K562 (cell line): Measurements from ENCODE around the gene KMT2E. TPM values are rescaled to one million over a fixed set of nuclear protein-coding genes. Genes with fewer than 3 reads are reported as not detected.
A peak's percentile ranks its signal among the peaks of the same experiment; 100 is the strongest.

ENCODE experiments used
- ATF1 ChIP-seq, 2 experiments: fragments of 450-650 bp in 1 of 2; IDR thresholded peaks; 2 replicates each; pipeline ENCODE4 v1.6.1; 2016; ENCODE audit warnings: missing compliant biosample characterization in 1 of 2, missing genetic modification characterization in 1 of 2
- CBFB ChIP-seq: sonication (generic); formaldehyde crosslinking; IDR thresholded peaks from 2 replicates; pipeline ENCODE4 v1.4.0; 2020; ENCODE audit warnings: mild to moderate bottlenecking, missing genetic modification reagents
- CCAR2 ChIP-seq: fragments of 200-400 bp; formaldehyde crosslinking; IDR thresholded peaks from 2 replicates; pipeline ENCODE4 v1.6.1; 2017; ENCODE audit warnings: mild to moderate bottlenecking, low read depth, low read length
- E2F5 ChIP-seq: sonication (generic); formaldehyde crosslinking; IDR thresholded peaks from 2 replicates; pipeline ENCODE4 v1.8.0; 2022; ENCODE audit warnings: mild to moderate bottlenecking, missing genetic modification reagents
- E2F6 ChIP-seq, 2 experiments: IDR thresholded peaks; 2 replicates each; pipeline ENCODE4 v1.6.1; 2011; ENCODE audit warnings: borderline replicate concordance in 1 of 2, control low read depth in 1 of 2, low read depth in 1 of 2, low read length in 1 of 2, mild to moderate bottlenecking in 1 of 2, mixed read lengths in 1 of 2, moderate library complexity in 1 of 2; ENCODE audit not compliant: insufficient read depth in 1 of 2, insufficient read length in 1 of 2, poor library complexity in 1 of 2, severe bottlenecking in 1 of 2; ENCODE audit errors: extremely low read depth in 1 of 2
- HNRNPK ChIP-seq: fragments of 200-400 bp; formaldehyde crosslinking; IDR thresholded peaks from one replicate; pipeline ENCODE4 v1.6.1; 2018; ENCODE audit warnings: mild to moderate bottlenecking, low read depth, low read length; ENCODE audit not compliant: poor library complexity, severe bottlenecking
- MAX ChIP-seq: sonication (generic); formaldehyde crosslinking; IDR thresholded peaks from 2 replicates; pipeline ENCODE4 v1.9.0; 2022; ENCODE audit warnings: mild to moderate bottlenecking, missing genetic modification reagents
- NFIX ChIP-seq: fragments of 250-450 bp; sonication (Bioruptor Pico); IDR thresholded peaks from 2 replicates; pipeline ENCODE4 v1.4.0; 2020; ENCODE audit warnings: low read depth, mild to moderate bottlenecking, moderate library complexity
- NKRF ChIP-seq: fragments of 450-650 bp; IDR thresholded peaks from 2 replicates; pipeline ENCODE4 v1.6.1; 2016; ENCODE audit warnings: borderline replicate concordance
- POLR3A ChIP-seq: IDR thresholded peaks from 2 replicates; pipeline ENCODE4 v1.6.1; 2011; ENCODE audit warnings: borderline replicate concordance, mild to moderate bottlenecking, moderate library complexity; ENCODE audit not compliant: insufficient read length, insufficient read depth; ENCODE audit errors: extremely low read depth
- RBM15 ChIP-seq: fragments of 200-400 bp; formaldehyde crosslinking; IDR thresholded peaks from 2 replicates; pipeline ENCODE4 v1.6.1; 2018; ENCODE audit warnings: mild to moderate bottlenecking, low read length, moderate library complexity; ENCODE audit not compliant: insufficient read depth
- RHOXF2B ChIP-seq: fragments of 250-450 bp; sonication (Bioruptor Pico); conservative IDR thresholded peaks from 2 replicates; pipeline ENCODE4 v1.5.1; 2021
- SRF ChIP-seq, 2 experiments: fragments of 250-450, 450-650 bp in 1 of 2; sonication (Bioruptor Pico) in 1 of 2; sonication (generic) in 1 of 2; formaldehyde crosslinking; IDR thresholded peaks; 2 replicates each; pipeline versions ENCODE4 v1.5.0 to v1.5.1; 2020 to 2022; ENCODE audit warnings: mild to moderate bottlenecking in 1 of 2, missing genetic modification reagents in 1 of 2
- SRSF3 ChIP-seq: fragments of 200-400 bp; formaldehyde crosslinking; IDR thresholded peaks from 2 replicates; pipeline ENCODE4 v1.6.1; 2016; ENCODE audit warnings: mild to moderate bottlenecking, low read length, moderate library complexity; ENCODE audit not compliant: insufficient read depth
- TAF15 ChIP-seq: fragments of 200-400 bp; formaldehyde crosslinking; IDR thresholded peaks from 2 replicates; pipeline ENCODE4 v1.6.1; 2017; ENCODE audit warnings: mild to moderate bottlenecking, low read depth, low read length, moderate library complexity
- ZNF12 ChIP-seq: sonication (generic); formaldehyde crosslinking; IDR thresholded peaks from 2 replicates; pipeline ENCODE4 v1.4.0; 2020; ENCODE audit warnings: mild to moderate bottlenecking, missing genetic modification reagents
- ZNF140 ChIP-seq: fragments of 250-450 bp; sonication (Bioruptor Pico); IDR thresholded peaks from 2 replicates; pipeline ENCODE4 v1.8.0; 2021; ENCODE audit warnings: moderate library complexity, mild to moderate bottlenecking, inconsistent platforms
- ZNF280B ChIP-seq: fragments of 250-450 bp; sonication (Bioruptor Pico); IDR thresholded peaks from 2 replicates; pipeline ENCODE4 v1.5.1; 2021; ENCODE audit warnings: mild to moderate bottlenecking
- ZNF830 ChIP-seq: fragments of 250-450 bp; sonication (Bioruptor Pico); IDR thresholded peaks from 2 replicates; pipeline ENCODE4 v1.5.0; 2021; ENCODE audit warnings: mild to moderate bottlenecking
- ZSCAN29 ChIP-seq: fragments of 450-650 bp; IDR thresholded peaks from 2 replicates; pipeline ENCODE4 v1.6.1; 2017
- polyA plus RNA-seq, 8 experiments: library from polyadenylated mRNA; depleted of rRNA in 4 of 8; stranded (reverse) in 5 of 8; unstranded in 3 of 8; fragments of >200 nt; fragmentation: Nextera tagmentation in 2 of 8; fragmentation: Illumina TruSeq in 1 of 8; extraction: Ambion mirVana in 2 of 8; extraction: Trizol in 1 of 8; gene quantifications; 2 replicates each; pipeline versions ENCODE4 v1.2.1 to v1.2.3, GENCODE V29; 2011 to 2014; ENCODE audit warnings: inconsistent platforms in 1 of 8, missing spikeins in 1 of 8
- total RNA-seq, 7 experiments: library from RNA; depleted of rRNA in 6 of 7; stranded (reverse); fragments of >200 nt in 6 of 7; fragmentation: Illumina TruSeq in 2 of 7; extraction: Trizol in 2 of 7; gene quantifications; 2 replicates each; pipeline versions ENCODE4 v1.2.1 to v1.2.3, GENCODE V29; 2011 to 2021; ENCODE audit warnings: low replicate concordance in 1 of 7

The KMT2E gene
- total and polyA plus RNA-seq, 9 of the 15 experiments (the other 6 are each of a cell fraction or from before 2014, with no cell fraction given): 8.9 to 55.3 (median 38.1) TPM

- TF ChIP-seq NKRF: peak; percentile 97
- peak; percentile 48; the same call in 1 of the 2 replicates for TF ChIP-seq RHOXF2B (CRISPR knock-in tag)
- TF ChIP-seq E2F5 (CRISPR knock-in tag): peak; percentile 40; the same call in 1 of the 2 replicates
- no peak for TF ChIP-seq CCAR2
- no peak for TF ChIP-seq HNRNPK
- peak in 1 of 2 experiments; percentile 51 for TF ChIP-seq E2F6 (IDR thresholded peaks at IDR 0.05; ENCODE audit: borderline replicate concordance in 1 of 2, extremely low read depth in 1 of 2, insufficient read depth in 1 of 2, insufficient read length in 1 of 2, low read depth in 1 of 2, low read length in 1 of 2, poor library complexity in 1 of 2, severe bottlenecking in 1 of 2)
- no peak for TF ChIP-seq POLR3A
- TF ChIP-seq MAX (CRISPR knock-in tag): peak; percentile 81
- peak; percentile 20; the same call in 1 of the 2 replicates for TF ChIP-seq ZNF280B (CRISPR knock-in tag)
- TF ChIP-seq SRSF3: no peak
- TF ChIP-seq ZNF12 (CRISPR knock-in tag): peak; percentile 87; the same call in 1 of the 2 replicates
- peak; percentile 78; the same call in 1 of the 2 replicates for TF ChIP-seq ZSCAN29
- no peak for TF ChIP-seq NFIX (CRISPR knock-in tag)
- TF ChIP-seq SRF (CRISPR knock-in tag; IDR thresholded peaks at IDR 0.05): no peak
- no peak for TF ChIP-seq RBM15
- peak; percentile 66; the same call in 1 of the 2 replicates for TF ChIP-seq CBFB
- no peak for TF ChIP-seq ZNF140 (CRISPR knock-in tag)
- TF ChIP-seq ZNF830 (CRISPR knock-in tag): peak; percentile 77
- 0 out of 2 replicates have a peak, but pooled peaks have one; percentile 73 for TF ChIP-seq TAF15
- TF ChIP-seq ATF1 (CRISPR knock-in tag; IDR thresholded peaks at IDR 0.05): peak; percentile 65; the same call in 1 of the 2 replicates
- TF ChIP-seq ATF1 (tag; IDR thresholded peaks at IDR 0.05): peak; percentile 98
Measured at GRCh38 chr7:104983578-104984539, 30.1 kb upstream of the KMT2E start (continued).
